OCI-LY7 (cell line): Measurements from ENCODE around the gene COL25A1. TPM values are rescaled to one million over a fixed set of nuclear protein-coding genes. Genes with fewer than 3 reads are reported as not detected.

ENCODE experiments used
- BruUV-seq: library from RNA; stranded (reverse); fragments of 400-500 nt; replicated peaks from 2 replicates; lab custom pipeline; 2021; lab: Mats Ljungman, UMichigan
- CTCF ChIA-PET: fragments of 300-600 bp; sonication (Branson Sonifier 250); formaldehyde crosslinking; loops from one replicate; lab custom pipeline; 2022; ENCODE audit warnings: antibody characterized with exemption; ENCODE audit not compliant: unreplicated experiment; lab: Charles Lee
- POLR2A ChIA-PET: fragments of 300-600 bp; sonication (Branson Sonifier 250); formaldehyde crosslinking; loops from one replicate; lab custom pipeline; 2022; ENCODE audit warnings: antibody characterized with exemption; lab: Charles Lee
- DNase-seq: peaks from one replicate; pipeline ENCODE4 v3.0.0-alpha.2; 2015; ENCODE audit warnings: low spot score
- H2AFZ ChIP-seq: fragments of 200-600 bp; sonication (generic), shearing (Covaris generic); 2 replicates; pipeline ENCODE4 v1.6.1; 2014; ENCODE audit warnings: mild to moderate bottlenecking, antibody characterized with exemption, low read length, moderate library complexity
- H3K27ac ChIP-seq: fragments of 200-600 bp; sonication (generic); 2 replicates; pipeline ENCODE4 v1.5.1; 2014; ENCODE audit warnings: mixed run types, low read depth, mild to moderate bottlenecking, moderate library complexity, low read length, inconsistent platforms; ENCODE audit not compliant: poor library complexity, severe bottlenecking
- H3K36me3 ChIP-seq: fragments of 200-600 bp; sonication (generic); 2 replicates; pipeline ENCODE4 v1.6.1; 2014; ENCODE audit warnings: mild to moderate bottlenecking, antibody characterized with exemption, low read length, moderate library complexity, mixed read lengths; ENCODE audit not compliant: insufficient read depth
- H3K4me1 ChIP-seq: fragments of 200-600 bp; sonication (generic); 2 replicates; pipeline ENCODE4 v1.5.1; 2014; ENCODE audit warnings: mild to moderate bottlenecking, low read length; ENCODE audit not compliant: insufficient read depth, poor library complexity, severe bottlenecking
- H3K4me2 ChIP-seq: fragments of 200-600 bp; sonication (generic); 2 replicates; pipeline ENCODE4 v1.6.1; 2014; ENCODE audit warnings: mild to moderate bottlenecking, low read length
- H3K4me3 ChIP-seq: fragments of 200-600 bp; sonication (generic); 2 replicates; pipeline ENCODE4 v1.5.1; 2014; ENCODE audit warnings: mild to moderate bottlenecking, low read depth, low read length; ENCODE audit not compliant: poor library complexity, severe bottlenecking
- H3K79me2 ChIP-seq: fragments of 200-600 bp; sonication (generic); 2 replicates; pipeline ENCODE4 v1.6.1; 2016; ENCODE audit warnings: low read depth, mild to moderate bottlenecking, low read length, moderate library complexity, mixed read lengths; ENCODE audit not compliant: insufficient read depth
- H3K9me2 ChIP-seq: fragments of 200-600 bp; sonication (generic); 2 replicates; pipeline ENCODE4 v1.6.1; 2016; ENCODE audit warnings: mild to moderate bottlenecking, low read length, mixed read lengths; ENCODE audit not compliant: insufficient read depth
- H3K9me3 ChIP-seq: fragments of 200-600 bp; sonication (generic); 2 replicates; pipeline ENCODE4 v1.6.1; 2014; ENCODE audit warnings: mild to moderate bottlenecking, mixed run types, low read length, mixed read lengths
- H4K20me1 ChIP-seq: fragments of 200-600 bp; sonication (generic); 2 replicates; pipeline ENCODE4 v1.6.1; 2014; ENCODE audit warnings: mild to moderate bottlenecking, antibody characterized with exemption, low read length, moderate library complexity, mixed read lengths; ENCODE audit not compliant: insufficient read depth
- CTCF ChIP-seq: fragments of 200-600 bp; sonication (generic); conservative IDR thresholded peaks from 2 replicates; pipeline ENCODE4 v1.5.1; 2014; ENCODE audit warnings: mild to moderate bottlenecking, antibody characterized with exemption, low read length, moderate library complexity, mixed read lengths
- EZH2phosphoT487 ChIP-seq: fragments of 200-600 bp; sonication (generic); IDR thresholded peaks from 2 replicates; pipeline ENCODE4 v1.6.1; 2018; ENCODE audit warnings: low read depth, borderline replicate concordance, mild to moderate bottlenecking, mixed run types, antibody characterized with exemption, low read length, moderate library complexity, mixed read lengths
- intact Hi-C: fragments of 100-400 bp; cut with micrococcal nuclease; formaldehyde crosslinking; loops from one replicate; pipeline ENCODE4 v1.10.0; 2022; ENCODE audit not compliant: unreplicated experiment
- total RNA-seq, 2 experiments: library from RNA; depleted of rRNA in 1 of 2; stranded (reverse); fragments of >200 nt in 1 of 2; shearing (Covaris generic) in 1 of 2; gene quantifications; 2 replicates each; pipeline ENCODE4 v1.2.3, GENCODE V29; 2014 to 2022

Gene COL25A1
- total RNA-seq, 2 experiments from 2014 or later: not detected

- no peak overlapping the region for H3K27ac ChIP-seq
- CTCF ChIA-PET: no interaction called here
- no peaks in the 10 kb centered on the region for H3K4me1 ChIP-seq
- POLR2A ChIA-PET: no interaction called here
- H2AFZ ChIP-seq: no peak overlapping the region
- no peaks in the 10 kb centered on the region for H4K20me1 ChIP-seq
- intact Hi-C loops: no loop called here
- no peak overlapping the region for H3K4me2 ChIP-seq
- H3K9me3 ChIP-seq: no peaks in the 10 kb centered on the region
- no TSS peak for BruUV-seq
- no peak for DNase-seq
- TF ChIP-seq CTCF (no peak), EZH2phosphoT487 (no peak)
- H3K36me3 ChIP-seq: no peaks in the 10 kb centered on the region
- H3K4me3 ChIP-seq: no peak overlapping the region
- no peaks in the 10 kb centered on the region for H3K79me2 ChIP-seq
- no peaks in the 10 kb centered on the region for H3K9me2 ChIP-seq
These were observed 402.4 kb downstream of the COL25A1 start for GRCh38 chr4:108900018-108900580.

- no peak overlapping the region for H3K4me2 ChIP-seq
- no TSS peak for BruUV-seq
- intact Hi-C loops: no loop called here
- ChIA-PET POLR2A (interaction anchor here (0.7 kb wide), 1 partner anchor 59 kb away, joined by 4 read pairs; no protein-coding TSS in a partner anchor), CTCF (no interaction called here)
- H3K79me2 ChIP-seq: no peaks in the 10 kb centered on the region
- no peak for DNase-seq
- no peaks in the 10 kb centered on the region for H3K9me3 ChIP-seq
- H3K9me2 ChIP-seq: no peaks in the 10 kb centered on the region; the same call in 1 of the 2 replicates
- no peak overlapping the region for H3K4me3 ChIP-seq
- no peak overlapping the region for H2AFZ ChIP-seq
- no peaks in the 10 kb centered on the region for H4K20me1 ChIP-seq
- H3K36me3 ChIP-seq: no peaks in the 10 kb centered on the region
- no peak overlapping the region for H3K27ac ChIP-seq
- H3K4me1 ChIP-seq: no peaks in the 10 kb centered on the region
- no peak for TF ChIP-seq EZH2phosphoT487
- no peak for TF ChIP-seq CTCF
These were observed 409.0 kb downstream of the COL25A1 start for GRCh38 chr4:108893468-108893867.

GRCh38 chr4:108891896-108892590 is 410.4 kb downstream of the COL25A1 start:
- BruUV-seq: no TSS peak
- H3K9me2 ChIP-seq: no peaks in the 10 kb centered on the region; the same call in 1 of the 2 replicates
- ChIA-PET POLR2A (interaction anchor here (0.6 to 0.7 kb wide), 2 partner anchors 21 to 114 kb away, joined by 3 read pairs; no protein-coding TSS in a partner anchor), CTCF (no interaction called here)
- no peaks in the 10 kb centered on the region for H3K79me2 ChIP-seq
- TF ChIP-seq EZH2phosphoT487: no peak
- H3K4me3 ChIP-seq: no peak overlapping the region
- H3K27ac ChIP-seq: no peak overlapping the region
- H3K4me1 ChIP-seq: no peaks in the 10 kb centered on the region
- no peaks in the 10 kb centered on the region for H3K36me3 ChIP-seq
- H3K4me2 ChIP-seq: no peak overlapping the region
- H3K9me3 ChIP-seq: no peaks in the 10 kb centered on the region
- intact Hi-C loops: no loop called here
- DNase-seq: no peak
- H2AFZ ChIP-seq: no peak overlapping the region
- H4K20me1 ChIP-seq: no peaks in the 10 kb centered on the region
